ENCODE data around the gene ATG9A. TPM values are rescaled to one million over a fixed set of nuclear protein-coding genes. Genes with fewer than 3 reads are reported as not detected.

Gene ATG9A
- polyA plus RNA-seq, 1 experiment: 84.3 TPM

GRCh38 chr2:219172231-219173154, 56.9 kb downstream of the ATG9A start:
- H3K27me3 ChIP-seq (ENCODE audit: control insufficient read depth, insufficient read depth, low read length): no peaks in the 10 kb centered on the region
- H3K27ac ChIP-seq (ENCODE audit: low read depth, low read length): peak overlapping the region; percentile 70
- TF ChIP-seq, protein P1, sequence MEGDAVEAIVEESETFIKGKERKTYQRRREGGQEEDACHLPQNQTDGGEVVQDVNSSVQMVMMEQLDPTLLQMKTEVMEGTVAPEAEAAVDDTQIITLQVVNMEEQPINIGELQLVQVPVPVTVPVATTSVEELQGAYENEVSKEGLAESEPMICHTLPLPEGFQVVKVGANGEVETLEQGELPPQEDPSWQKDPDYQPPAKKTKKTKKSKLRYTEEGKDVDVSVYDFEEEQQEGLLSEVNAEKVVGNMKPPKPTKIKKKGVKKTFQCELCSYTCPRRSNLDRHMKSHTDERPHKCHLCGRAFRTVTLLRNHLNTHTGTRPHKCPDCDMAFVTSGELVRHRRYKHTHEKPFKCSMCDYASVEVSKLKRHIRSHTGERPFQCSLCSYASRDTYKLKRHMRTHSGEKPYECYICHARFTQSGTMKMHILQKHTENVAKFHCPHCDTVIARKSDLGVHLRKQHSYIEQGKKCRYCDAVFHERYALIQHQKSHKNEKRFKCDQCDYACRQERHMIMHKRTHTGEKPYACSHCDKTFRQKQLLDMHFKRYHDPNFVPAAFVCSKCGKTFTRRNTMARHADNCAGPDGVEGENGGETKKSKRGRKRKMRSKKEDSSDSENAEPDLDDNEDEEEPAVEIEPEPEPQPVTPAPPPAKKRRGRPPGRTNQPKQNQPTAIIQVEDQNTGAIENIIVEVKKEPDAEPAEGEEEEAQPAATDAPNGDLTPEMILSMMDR (IDR thresholded peaks at IDR 0.05; ENCODE audit: low read depth, low read length): no peak
- ChIA-PET POLR2A (interaction anchor here (1.1 kb wide), 1 partner anchor 10 kb away, joined by 3 read pairs; no protein-coding TSS in a partner anchor), CTCF (interaction anchor here (0.6 to 3.6 kb wide), 12 partner anchors 9 to 126 kb away, joined by 3 to 40 read pairs (median 4); partner anchors contain the start of genes GLB1L, NHEJ1 and STK16)
- H3K9me3 ChIP-seq (ENCODE audit: control insufficient read depth, insufficient read depth, low read length): no peaks in the 10 kb centered on the region; the same call in 1 of the 2 replicates
- H3K4me3 ChIP-seq (ENCODE audit: low read depth, low read length): no peak overlapping the region
- no peak for DNase-seq (ENCODE audit: low read depth, low spot score)

- H3K27me3 ChIP-seq (ENCODE audit: control insufficient read depth, insufficient read depth, low read length): no peaks in the 10 kb centered on the region
- POLR2A ChIA-PET: interaction anchor here (0.9 to 1.8 kb wide), 4 partner anchors 11 to 47 kb away, joined by 3 to 4 read pairs (median 3); partner anchors contain the start of genes ABCB6 and ZFAND2B
Observed at GRCh38 chr2:219171231-219171651, 58.2 kb downstream of the ATG9A start.

DNA sequence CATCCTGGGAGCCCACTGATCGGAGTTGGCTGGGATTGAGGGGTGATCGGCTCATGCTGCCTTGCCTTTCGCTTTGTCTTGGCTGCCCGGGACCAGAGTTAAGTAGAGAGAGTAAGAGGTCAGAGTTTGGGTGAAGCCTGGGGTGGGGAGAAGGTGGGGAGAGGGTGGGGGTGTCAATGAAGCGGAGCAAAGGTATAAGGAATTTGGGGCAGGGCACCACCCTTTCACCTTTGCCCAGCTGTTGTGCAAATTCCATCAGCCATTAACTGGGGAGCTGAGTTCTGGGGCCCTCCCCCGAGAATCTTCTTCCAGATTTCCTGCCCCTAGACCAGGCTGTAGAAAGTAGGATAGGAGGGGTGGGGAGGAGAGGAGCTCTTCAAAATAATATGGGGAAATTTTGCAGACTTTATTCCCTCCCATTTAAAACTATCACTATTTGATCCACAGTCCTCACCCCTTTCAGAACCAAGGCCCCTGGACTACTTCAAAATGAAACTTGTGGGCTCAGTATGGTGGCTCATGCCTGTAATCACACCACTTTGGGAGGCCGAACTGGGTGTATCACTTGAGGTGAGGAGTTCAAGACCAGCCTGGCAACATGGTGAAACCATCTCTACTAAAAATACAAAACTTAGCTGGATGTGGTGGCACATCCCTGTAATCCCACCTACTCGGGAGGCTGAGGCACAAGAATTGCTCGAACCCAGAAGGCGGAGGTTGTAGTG, 59.3 kb downstream of the ATG9A start, which contains the start of gene SLC23A3:
Gene SLC23A3 (minus strand): TSS at position 100 of the 725 bp plus-strand sequence. CDS start 45 bp downstream, at position 55.
- ChIA-PET POLR2A (interaction anchor here (0.6 to 1.8 kb wide), 2 partner anchors 38 to 48 kb away, joined by 3 to 7 read pairs; no protein-coding TSS in a partner anchor), CTCF (interaction anchor here (0.8 to 3.6 kb wide), 14 partner anchors 9 to 146 kb away, joined by 3 to 40 read pairs (median 4); partner anchors contain the start of gene NHEJ1)
- no peak for DNase-seq (ENCODE audit: low read depth, low spot score)
- TF ChIP-seq, protein P1 (IDR thresholded peaks at IDR 0.05; ENCODE audit: low read depth, low read length): no peak
- Histone ChIP-seq H3K4me3 (ENCODE audit: low read depth, low read length) (no peak within 1 kb of the TSS), H3K27me3 (ENCODE audit: control insufficient read depth, insufficient read depth, low read length) (no peaks in the 10 kb centered on the region), H3K9me3 (ENCODE audit: control insufficient read depth, insufficient read depth, low read length) (no peaks in the 10 kb centered on the region; the same call in 1 of the 2 replicates), H3K27ac (ENCODE audit: low read depth, low read length) (no peak within 1 kb of the TSS)

More at GRCh38 chr2:219171231-219171651, 58.2 kb downstream of the ATG9A start:
- Histone ChIP-seq H3K27ac (ENCODE audit: low read depth, low read length) (peak overlapping the region; percentile 70), H3K9me3 (ENCODE audit: control insufficient read depth, insufficient read depth, low read length) (no peaks in the 10 kb centered on the region; the same call in 1 of the 2 replicates), H3K4me3 (ENCODE audit: low read depth, low read length) (no peak overlapping the region)
- CTCF ChIA-PET: interaction anchor here (0.7 to 3.6 kb wide), 24 partner anchors 8 to 145 kb away, joined by 3 to 40 read pairs (median 4); partner anchors contain the start of genes GLB1L, NHEJ1 and STK16
- peak; percentile 64 for DNase-seq (ENCODE audit: low read depth, low spot score)
- TF ChIP-seq, protein P1 (IDR thresholded peaks at IDR 0.05; ENCODE audit: low read depth, low read length): peak; percentile 79

Other genes with a start within 250 kb of the ATG9A start
- gene FEV, start 244.5 kb downstream of the ATG9A start, polyA plus RNA-seq (2011; rRNA removed): not detected in 2 replicates
- 0.19 TPM in 1 of 2 replicates, not detected in the other for gene CRYBA2, start 236.2 kb downstream of the ATG9A start, polyA plus RNA-seq (2011; rRNA removed)
- not detected in 2 replicates for gene CFAP65, start 188.1 kb downstream of the ATG9A start, polyA plus RNA-seq (2011; rRNA removed)
- gene IHH, start 168.7 kb downstream of the ATG9A start, polyA plus RNA-seq (2011; rRNA removed): 0.04 TPM in 1 of 2 replicates, not detected in the other
- 21.9 and 22.9 TPM in 2 replicates for gene NHEJ1, start 68.8 kb downstream of the ATG9A start, polyA plus RNA-seq (2011; rRNA removed)
- gene SLC23A3, start 59.6 kb downstream of the ATG9A start, polyA plus RNA-seq (2011; rRNA removed): 0.26 and 0.53 TPM in 2 replicates
- gene CNPPD1, start 52.7 kb downstream of the ATG9A start, polyA plus RNA-seq (2011; rRNA removed): 28.0 and 29.9 TPM in 2 replicates
- gene RETREG2, start 51.4 kb downstream of the ATG9A start, polyA plus RNA-seq (2011; rRNA removed): 71.7 and 78.7 TPM in 2 replicates
- 24.5 and 29.6 TPM in 2 replicates for gene ZFAND2B, start 22.9 kb downstream of the ATG9A start, polyA plus RNA-seq (2011; rRNA removed)
- gene ABCB6, start 10.7 kb downstream of the ATG9A start, polyA plus RNA-seq (2011; rRNA removed): 20.9 and 22.2 TPM in 2 replicates
- 20.3 and 22.0 TPM in 2 replicates for gene ANKZF1, start 170 bp upstream of the ATG9A start, polyA plus RNA-seq (2011; rRNA removed)
- 8.8 and 9.6 TPM in 2 replicates for gene GLB1L, start 15.8 kb upstream of the ATG9A start, polyA plus RNA-seq (2011; rRNA removed)
- gene STK16, start 15.8 kb upstream of the ATG9A start, polyA plus RNA-seq (2011; rRNA removed): 33.9 and 36.6 TPM in 2 replicates
- not detected in 2 replicates for gene TUBA4B, start 23.6 kb upstream of the ATG9A start, polyA plus RNA-seq (2011; rRNA removed)
- 22.4 and 22.6 TPM in 2 replicates for gene TUBA4A, start 24.3 kb upstream of the ATG9A start, polyA plus RNA-seq (2011; rRNA removed)
- 40.6 and 41.1 TPM in 2 replicates for gene DNAJB2, start 49.7 kb upstream of the ATG9A start, polyA plus RNA-seq (2011; rRNA removed)
- 11.7 and 15.1 TPM in 2 replicates for gene PTPRN, start 79.8 kb upstream of the ATG9A start, polyA plus RNA-seq (2011; rRNA removed)
- not detected in 2 replicates for gene RESP18, start 103.1 kb upstream of the ATG9A start, polyA plus RNA-seq (2011; rRNA removed)
- gene DNPEP, start 158.3 kb upstream of the ATG9A start, polyA plus RNA-seq (2011; rRNA removed): 41.5 and 71.2 TPM in 2 replicates
- gene DES, start 188.7 kb upstream of the ATG9A start, polyA plus RNA-seq (2011; rRNA removed): 19.8 and 24.9 TPM in 2 replicates
- 28.0 and 32.8 TPM in 2 replicates for gene SPEG, start 205.2 kb upstream of the ATG9A start, polyA plus RNA-seq (2011; rRNA removed)

All from AG04450 (cell line).